Breast epithelium (tissue), 3 donors: ENCODE measurements around the gene KIT.

Experiments used
- POLR2AphosphoS5 ChIP-seq, 3 donors: sonication (generic); formaldehyde crosslinking; IDR thresholded peaks; one replicate each; pipeline ENCODE4 v1.6.1; 2017; ENCODE audit warnings: antibody characterized with exemption in 3 of 3
- TF ChIP-seq, protein P1 (sequence below), 3 donors: fragments of 450-650 bp; IDR thresholded peaks; one replicate each; pipeline ENCODE4 v1.5.1; 2016 to 2017; ENCODE audit warnings: antibody characterized with exemption in 3 of 3, mild to moderate bottlenecking in 3 of 3, moderate library complexity in 3 of 3

DNA sequence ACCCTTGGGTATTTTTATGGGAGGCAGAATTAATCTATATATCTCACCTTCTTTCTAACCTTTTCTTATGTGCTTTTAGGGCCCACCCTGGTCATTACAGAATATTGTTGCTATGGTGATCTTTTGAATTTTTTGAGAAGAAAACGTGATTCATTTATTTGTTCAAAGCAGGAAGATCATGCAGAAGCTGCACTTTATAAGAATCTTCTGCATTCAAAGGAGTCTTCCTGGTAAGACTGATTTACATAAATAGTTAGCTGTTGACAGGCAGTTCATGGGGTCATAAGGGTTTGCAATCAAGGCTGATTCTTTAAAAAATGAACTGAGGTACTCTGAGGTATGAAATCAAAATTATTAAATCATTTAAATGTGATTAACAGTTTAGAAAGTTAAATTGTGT lies 71.5 kb downstream of the KIT start:
- TF ChIP-seq POLR2AphosphoS5 (IDR thresholded peaks at IDR 0.05), result no peak
- TF ChIP-seq, protein P1, sequence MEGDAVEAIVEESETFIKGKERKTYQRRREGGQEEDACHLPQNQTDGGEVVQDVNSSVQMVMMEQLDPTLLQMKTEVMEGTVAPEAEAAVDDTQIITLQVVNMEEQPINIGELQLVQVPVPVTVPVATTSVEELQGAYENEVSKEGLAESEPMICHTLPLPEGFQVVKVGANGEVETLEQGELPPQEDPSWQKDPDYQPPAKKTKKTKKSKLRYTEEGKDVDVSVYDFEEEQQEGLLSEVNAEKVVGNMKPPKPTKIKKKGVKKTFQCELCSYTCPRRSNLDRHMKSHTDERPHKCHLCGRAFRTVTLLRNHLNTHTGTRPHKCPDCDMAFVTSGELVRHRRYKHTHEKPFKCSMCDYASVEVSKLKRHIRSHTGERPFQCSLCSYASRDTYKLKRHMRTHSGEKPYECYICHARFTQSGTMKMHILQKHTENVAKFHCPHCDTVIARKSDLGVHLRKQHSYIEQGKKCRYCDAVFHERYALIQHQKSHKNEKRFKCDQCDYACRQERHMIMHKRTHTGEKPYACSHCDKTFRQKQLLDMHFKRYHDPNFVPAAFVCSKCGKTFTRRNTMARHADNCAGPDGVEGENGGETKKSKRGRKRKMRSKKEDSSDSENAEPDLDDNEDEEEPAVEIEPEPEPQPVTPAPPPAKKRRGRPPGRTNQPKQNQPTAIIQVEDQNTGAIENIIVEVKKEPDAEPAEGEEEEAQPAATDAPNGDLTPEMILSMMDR (IDR thresholded peaks at IDR 0.05), result no peak
